SH-SY5Y (cell line): ENCODE data around the gene MYO1F.

Experiments
- GATA2 ChIP-seq: IDR thresholded peaks from 2 replicates; pipeline ENCODE4 v1.6.1; 2011; ENCODE audit warnings: mild to moderate bottlenecking, low read depth, low read length
- GATA3 ChIP-seq: IDR thresholded peaks from 2 replicates; pipeline ENCODE4 v1.6.1; 2011; ENCODE audit warnings: low read depth, mild to moderate bottlenecking, low read length, moderate library complexity

GRCh38 chr19:8573316-8573715 lies 3.9 kb downstream of the MYO1F start:
- TF ChIP-seq GATA2 (no peak), GATA3 (no peak)
